ENCODE data around the gene TSHZ1. TPM values are rescaled to one million over a fixed set of nuclear protein-coding genes. Genes with fewer than 3 reads are reported as not detected.

Gene TSHZ1
- total RNA-seq, 2 experiments from 2014 or later: 23.7 to 25.2 TPM

GRCh38 chr18:75227535-75228296 is 17.1 kb downstream of the TSHZ1 start:
- Mint-ChIP-seq H3K4me3 (no peak overlapping the region), H3K36me3 (peaks cover 8% of the 10 kb centered on the region), H3K4me1 (peaks cover 27% of the 10 kb centered on the region), H3K27me3 (no peaks in the 10 kb centered on the region), H3K9me3 (no peaks in the 10 kb centered on the region), H3K27ac (no peak overlapping the region)
- DNase-seq (no peak), ATAC-seq (ENCODE audit: low read depth) (no peak)
- POLR2A ChIA-PET: interaction anchor here (1.0 to 1.7 kb wide), 2 partner anchors 17 to 19 kb away, joined by 5 to 6 read pairs; partner anchors contain the start of gene TSHZ1

GRCh38 chr18:75228967-75229366 is 18.4 kb downstream of the TSHZ1 start:
- ATAC-seq (ENCODE audit: low read depth) (no peak), DNase-seq (no peak)
- no peaks in the 10 kb centered on the region for H3K9me3 Mint-ChIP-seq
- H3K27ac Mint-ChIP-seq: no peak overlapping the region
- H3K27me3 Mint-ChIP-seq: no peaks in the 10 kb centered on the region
- H3K4me1 Mint-ChIP-seq: peaks cover 24% of the 10 kb centered on the region
- no peak overlapping the region for H3K4me3 Mint-ChIP-seq
- POLR2A ChIA-PET: interaction anchor here (1.7 kb wide), 1 partner anchor 19 kb away, joined by 6 read pairs; the partner anchor contains the start of gene TSHZ1
- H3K36me3 Mint-ChIP-seq: peaks cover 8% of the 10 kb centered on the region

- peaks cover 8% of the 10 kb centered on the region for H3K36me3 Mint-ChIP-seq
- H3K27me3 Mint-ChIP-seq: no peaks in the 10 kb centered on the region
- no peak for DNase-seq
- H3K27ac Mint-ChIP-seq: no peak overlapping the region
- peaks cover 23% of the 10 kb centered on the region for H3K4me1 Mint-ChIP-seq
- no peaks in the 10 kb centered on the region for H3K9me3 Mint-ChIP-seq
- H3K4me3 Mint-ChIP-seq: no peak overlapping the region
- no peak for ATAC-seq (ENCODE audit: low read depth)
- POLR2A ChIA-PET: interaction anchor here (1.7 kb wide), 1 partner anchor 19 kb away, joined by 6 read pairs; the partner anchor contains the start of gene TSHZ1
These were observed 18.8 kb downstream of the TSHZ1 start for GRCh38 chr18:75229437-75229836.

- Mint-ChIP-seq H3K4me3 (no peak overlapping the region), H3K27me3 (no peaks in the 10 kb centered on the region), H3K9me3 (no peaks in the 10 kb centered on the region), H3K4me1 (peaks cover 23% of the 10 kb centered on the region), H3K27ac (no peak overlapping the region), H3K36me3 (peaks cover 8% of the 10 kb centered on the region)
- POLR2A ChIA-PET: no interaction called here
- DNase-seq: no peak
- no peak for ATAC-seq (ENCODE audit: low read depth)
These were observed 19.8 kb downstream of the TSHZ1 start for GRCh38 chr18:75230163-75231052.

DNA sequence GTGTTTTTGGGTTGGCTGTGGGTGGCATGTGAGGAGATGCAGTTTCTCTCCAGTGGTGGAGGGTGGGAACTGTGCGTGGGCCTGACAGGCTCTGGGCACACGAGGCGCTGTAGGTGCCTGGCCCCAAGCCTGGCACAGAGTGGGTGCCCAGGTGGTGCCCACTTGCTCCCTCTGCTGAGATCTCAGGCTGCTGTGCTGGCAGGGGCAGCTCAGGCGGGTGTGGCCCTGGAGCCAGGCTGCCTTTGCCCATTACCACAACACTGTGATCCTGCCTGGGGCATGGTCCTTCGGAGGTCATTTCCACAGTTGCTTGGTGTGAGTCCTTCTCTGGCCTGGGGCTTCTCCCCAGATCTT is 20.4 kb downstream of the TSHZ1 start:
- Mint-ChIP-seq H3K4me3 (no peak overlapping the region), H3K27ac (no peak overlapping the region), H3K4me1 (peaks cover 23% of the 10 kb centered on the region), H3K36me3 (peaks cover 8% of the 10 kb centered on the region), H3K27me3 (no peaks in the 10 kb centered on the region), H3K9me3 (no peaks in the 10 kb centered on the region)
- POLR2A ChIA-PET: no interaction called here
- DNase-seq (no peak), ATAC-seq (ENCODE audit: low read depth) (no peak)

DNA sequence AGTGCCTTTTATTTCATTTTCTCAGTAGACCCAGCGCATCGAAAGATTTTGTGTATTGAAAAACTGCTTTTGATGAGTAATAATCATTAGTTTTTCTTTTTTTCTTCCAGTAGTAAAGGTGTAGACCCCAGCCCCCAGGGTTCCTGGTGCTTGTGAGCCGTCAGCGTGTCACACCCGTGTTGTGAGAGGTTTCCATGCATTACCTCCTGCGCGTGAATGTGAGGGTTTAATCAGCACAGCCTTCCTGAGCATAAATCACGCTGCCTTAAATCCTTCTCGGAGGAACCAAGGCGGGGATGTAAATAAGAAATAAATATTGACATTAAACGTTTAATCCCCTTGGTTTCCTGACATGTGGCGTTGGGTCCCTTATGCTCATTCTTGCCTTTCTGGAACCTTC is 24.3 kb downstream of the TSHZ1 start:
- POLR2A ChIA-PET: no interaction called here
- DNase-seq (no peak), ATAC-seq (ENCODE audit: low read depth) (no peak)
- Mint-ChIP-seq H3K4me1 (peaks cover under 1% of the 10 kb centered on the region), H3K27me3 (no peaks in the 10 kb centered on the region), H3K9me3 (no peaks in the 10 kb centered on the region), H3K36me3 (peaks cover 15% of the 10 kb centered on the region), H3K27ac (no peak overlapping the region), H3K4me3 (no peak overlapping the region)

GRCh38 chr18:75235896-75236295 is 25.3 kb downstream of the TSHZ1 start:
- no peaks in the 10 kb centered on the region for H3K9me3 Mint-ChIP-seq
- no peak overlapping the region for H3K4me3 Mint-ChIP-seq
- H3K27ac Mint-ChIP-seq: no peak overlapping the region
- H3K27me3 Mint-ChIP-seq: no peaks in the 10 kb centered on the region
- H3K36me3 Mint-ChIP-seq: peaks cover 13% of the 10 kb centered on the region
- POLR2A ChIA-PET: no interaction called here
- DNase-seq: no peak
- no peaks in the 10 kb centered on the region for H3K4me1 Mint-ChIP-seq
- ATAC-seq (ENCODE audit: low read depth): no peak

DNA sequence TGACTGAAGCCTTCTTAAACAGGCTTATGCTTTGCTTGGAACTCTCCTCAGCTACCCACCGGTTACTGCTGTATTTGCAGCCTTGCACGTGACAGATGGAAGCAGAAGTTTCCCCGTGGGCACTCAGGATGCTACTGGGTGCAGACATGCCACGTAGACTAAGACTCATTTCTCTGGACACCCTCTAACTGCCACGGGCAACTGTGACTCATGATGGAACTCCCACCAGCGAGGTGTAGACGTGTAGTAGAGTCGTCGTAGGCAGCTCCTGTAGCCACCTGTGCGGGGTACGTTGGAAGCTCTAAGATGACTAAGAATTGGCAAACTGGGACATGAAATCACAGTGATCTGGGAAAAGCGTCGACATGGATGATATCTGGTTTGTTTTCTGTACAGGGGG is 27.5 kb downstream of the TSHZ1 start:
- Mint-ChIP-seq H3K4me1 (peaks cover under 1% of the 10 kb centered on the region), H3K9me3 (no peaks in the 10 kb centered on the region)

DNA sequence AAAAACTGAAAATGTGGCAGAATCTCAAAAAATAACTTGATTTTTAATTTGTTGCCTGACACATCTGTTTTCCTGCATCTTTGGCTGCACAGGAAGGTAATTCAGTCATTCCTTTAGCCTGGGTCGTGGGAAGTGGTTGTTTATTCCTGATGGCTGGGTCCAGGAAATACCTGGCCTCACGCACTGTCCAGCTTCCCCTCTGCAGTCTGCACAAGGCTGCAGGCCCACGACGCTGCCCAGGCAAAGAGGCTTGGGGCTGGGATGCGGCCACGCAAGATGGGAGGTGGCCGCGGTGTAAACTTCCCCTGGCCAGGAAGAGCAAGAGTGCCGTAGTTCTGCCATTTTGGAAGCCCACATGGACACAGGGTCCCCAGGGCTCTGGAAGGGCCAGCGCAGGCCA is 28.2 kb downstream of the TSHZ1 start:
- POLR2A ChIA-PET: no interaction called here
- Mint-ChIP-seq H3K27ac (no peak overlapping the region), H3K27me3 (no peaks in the 10 kb centered on the region), H3K4me1 (peaks cover 2% of the 10 kb centered on the region), H3K9me3 (no peaks in the 10 kb centered on the region), H3K36me3 (peaks cover 13% of the 10 kb centered on the region), H3K4me3 (no peak overlapping the region)
- ATAC-seq (ENCODE audit: low read depth): no peak
- DNase-seq: no peak

More for the DNA sequence above, 27.5 kb downstream of the TSHZ1 start:
- ATAC-seq (ENCODE audit: low read depth) (no peak), DNase-seq (no peak)
- peaks cover 13% of the 10 kb centered on the region for H3K36me3 Mint-ChIP-seq
- POLR2A ChIA-PET: no interaction called here
- H3K27ac Mint-ChIP-seq: peak overlapping the region; percentile 19
- H3K27me3 Mint-ChIP-seq: no peaks in the 10 kb centered on the region
- H3K4me3 Mint-ChIP-seq: no peak overlapping the region

- POLR2A ChIA-PET: no interaction called here
- H3K4me1 Mint-ChIP-seq: peaks cover 5% of the 10 kb centered on the region
- peaks cover 13% of the 10 kb centered on the region for H3K36me3 Mint-ChIP-seq
- no peaks in the 10 kb centered on the region for H3K27me3 Mint-ChIP-seq
- DNase-seq (no peak), ATAC-seq (ENCODE audit: low read depth) (no peak)
- no peaks in the 10 kb centered on the region for H3K9me3 Mint-ChIP-seq
- H3K27ac Mint-ChIP-seq: no peak overlapping the region
- H3K4me3 Mint-ChIP-seq: no peak overlapping the region
These were observed 29.8 kb downstream of the TSHZ1 start for GRCh38 chr18:75240433-75240832.

GRCh38 chr18:75241705-75242104 is 31.1 kb downstream of the TSHZ1 start:
- Mint-ChIP-seq H3K27ac (no peak overlapping the region), H3K9me3 (no peaks in the 10 kb centered on the region), H3K27me3 (no peaks in the 10 kb centered on the region), H3K36me3 (peaks cover 13% of the 10 kb centered on the region), H3K4me3 (no peak overlapping the region), H3K4me1 (peaks cover 14% of the 10 kb centered on the region)
- DNase-seq: no peak
- POLR2A ChIA-PET: no interaction called here
- no peak for ATAC-seq (ENCODE audit: low read depth)

- no peak overlapping the region for H3K4me3 Mint-ChIP-seq
- no peaks in the 10 kb centered on the region for H3K27me3 Mint-ChIP-seq
- peaks cover 32% of the 10 kb centered on the region for H3K4me1 Mint-ChIP-seq
- peaks cover under 1% of the 10 kb centered on the region for H3K9me3 Mint-ChIP-seq
- peaks cover 3% of the 10 kb centered on the region for H3K36me3 Mint-ChIP-seq
- POLR2A ChIA-PET: interaction anchor here (0.9 to 2.4 kb wide), 2 partner anchors 35 kb away, joined by 4 to 41 read pairs; partner anchors contain the start of genes PTGR3 and TSHZ1
- no peak for ATAC-seq (ENCODE audit: low read depth)
- DNase-seq: no peak
- H3K27ac Mint-ChIP-seq: no peak overlapping the region
These were observed 34.0 kb downstream of the TSHZ1 start for GRCh38 chr18:75244351-75245313.
